ENCODE results near the gene DAPK2.

DAPK2 gene

GRCh38 chr15:64001148-64001547, 45.1 kb downstream of the DAPK2 start:
- H3K9ac ChIP-seq (ENCODE audit: low read length) = no peak overlapping the region
- H3K27me3 ChIP-seq (replicated peaks; ENCODE audit: insufficient read depth, low read length) = no peaks in the 10 kb centered on the region
- H4K20me1 ChIP-seq (ENCODE audit: insufficient read depth, low read length) = no peaks in the 10 kb centered on the region
- no peak overlapping the region for H2AFZ ChIP-seq (ENCODE audit: low read length)
- no peak overlapping the region for H3K27ac ChIP-seq (ENCODE audit: low read length)
- no peak overlapping the region for H3K4me3 ChIP-seq (ENCODE audit: low read length)
- H3F3A ChIP-seq (ENCODE audit: insufficient read depth, low read length) = no peaks in the 10 kb centered on the region
- H3K79me2 ChIP-seq (ENCODE audit: low read length) = no peaks in the 10 kb centered on the region
- H3K9me2 ChIP-seq (replicated peaks; ENCODE audit: insufficient read depth, low read length) = no peaks in the 10 kb centered on the region
- TF ChIP-seq EZH2phosphoT487 (IDR thresholded peaks at IDR 0.05; ENCODE audit: low read length) (no peak), CTCF (IDR thresholded peaks at IDR 0.05; ENCODE audit: low read length) (no peak), EZH2 (optimal IDR thresholded peaks at IDR 0.05; ENCODE audit: low read depth, low read length) (no peak)
- H3K36me3 ChIP-seq (replicated peaks; ENCODE audit: insufficient read depth, low read length) = no peaks in the 10 kb centered on the region
- H3K9me3 ChIP-seq (replicated peaks; ENCODE audit: insufficient read depth, low read length) = no peaks in the 10 kb centered on the region
- no peak for DNase-seq
- H3K4me2 ChIP-seq (ENCODE audit: low read depth, low read length) = no peak overlapping the region
- no peaks in the 10 kb centered on the region for H3K4me1 ChIP-seq (ENCODE audit: low read length)

GRCh38 chr15:64000183-64000951, 45.9 kb downstream of the DAPK2 start:
- Histone ChIP-seq H3K36me3 (replicated peaks; ENCODE audit: insufficient read depth, low read length) (no peaks in the 10 kb centered on the region), H3K4me2 (ENCODE audit: low read depth, low read length) (no peak overlapping the region), H3K9me2 (replicated peaks; ENCODE audit: insufficient read depth, low read length) (no peaks in the 10 kb centered on the region), H3K4me1 (ENCODE audit: low read length) (no peaks in the 10 kb centered on the region), H3K9me3 (replicated peaks; ENCODE audit: insufficient read depth, low read length) (no peaks in the 10 kb centered on the region), H3K79me2 (ENCODE audit: low read length) (no peaks in the 10 kb centered on the region), H3K4me3 (ENCODE audit: low read length) (no peak overlapping the region), H4K20me1 (ENCODE audit: insufficient read depth, low read length) (no peaks in the 10 kb centered on the region), H3K27ac (ENCODE audit: low read length) (no peak overlapping the region), H2AFZ (ENCODE audit: low read length) (no peak overlapping the region), H3K27me3 (replicated peaks; ENCODE audit: insufficient read depth, low read length) (no peaks in the 10 kb centered on the region), H3F3A (ENCODE audit: insufficient read depth, low read length) (no peaks in the 10 kb centered on the region), H3K9ac (ENCODE audit: low read length) (no peak overlapping the region)
- TF ChIP-seq EZH2 (optimal IDR thresholded peaks at IDR 0.05; ENCODE audit: low read depth, low read length) (no peak), EZH2phosphoT487 (IDR thresholded peaks at IDR 0.05; ENCODE audit: low read length) (no peak), CTCF (IDR thresholded peaks at IDR 0.05; ENCODE audit: low read length) (no peak)
- no peak for DNase-seq

- H2AFZ ChIP-seq (ENCODE audit: low read length) = no peak overlapping the region
- no peaks in the 10 kb centered on the region for H3K79me2 ChIP-seq (ENCODE audit: low read length)
- TF ChIP-seq CTCF (IDR thresholded peaks at IDR 0.05; ENCODE audit: low read length) (no peak), EZH2 (optimal IDR thresholded peaks at IDR 0.05; ENCODE audit: low read depth, low read length) (no peak), EZH2phosphoT487 (IDR thresholded peaks at IDR 0.05; ENCODE audit: low read length) (no peak)
- H3K9me2 ChIP-seq (replicated peaks; ENCODE audit: insufficient read depth, low read length) = no peaks in the 10 kb centered on the region
- H3K9me3 ChIP-seq (replicated peaks; ENCODE audit: insufficient read depth, low read length) = no peaks in the 10 kb centered on the region
- no peaks in the 10 kb centered on the region for H3K36me3 ChIP-seq (replicated peaks; ENCODE audit: insufficient read depth, low read length)
- H3K4me3 ChIP-seq (ENCODE audit: low read length) = no peak overlapping the region
- no peaks in the 10 kb centered on the region for H4K20me1 ChIP-seq (ENCODE audit: insufficient read depth, low read length)
- no peak for DNase-seq
- no peak overlapping the region for H3K9ac ChIP-seq (ENCODE audit: low read length)
- H3F3A ChIP-seq (ENCODE audit: insufficient read depth, low read length) = no peaks in the 10 kb centered on the region
- H3K4me1 ChIP-seq (ENCODE audit: low read length) = no peaks in the 10 kb centered on the region
- no peaks in the 10 kb centered on the region for H3K27me3 ChIP-seq (replicated peaks; ENCODE audit: insufficient read depth, low read length)
- H3K4me2 ChIP-seq (ENCODE audit: low read depth, low read length) = no peak overlapping the region
- no peak overlapping the region for H3K27ac ChIP-seq (ENCODE audit: low read length)
Observed at GRCh38 chr15:63999177-63999576, 47.1 kb downstream of the DAPK2 start.
